ENCODE measurements around the gene RHOBTB1. TPM values are rescaled to one million over a fixed set of nuclear protein-coding genes. Genes with fewer than 3 reads are reported as not detected.

RHOBTB1 gene
- total and polyA plus RNA-seq, 2 experiments from 2014 or later = 4.6 to 13.2 TPM

GRCh38 chr10:60828489-60828852, 115.5 kb downstream of the RHOBTB1 start (continued):
- TF ChIP-seq, protein P1, sequence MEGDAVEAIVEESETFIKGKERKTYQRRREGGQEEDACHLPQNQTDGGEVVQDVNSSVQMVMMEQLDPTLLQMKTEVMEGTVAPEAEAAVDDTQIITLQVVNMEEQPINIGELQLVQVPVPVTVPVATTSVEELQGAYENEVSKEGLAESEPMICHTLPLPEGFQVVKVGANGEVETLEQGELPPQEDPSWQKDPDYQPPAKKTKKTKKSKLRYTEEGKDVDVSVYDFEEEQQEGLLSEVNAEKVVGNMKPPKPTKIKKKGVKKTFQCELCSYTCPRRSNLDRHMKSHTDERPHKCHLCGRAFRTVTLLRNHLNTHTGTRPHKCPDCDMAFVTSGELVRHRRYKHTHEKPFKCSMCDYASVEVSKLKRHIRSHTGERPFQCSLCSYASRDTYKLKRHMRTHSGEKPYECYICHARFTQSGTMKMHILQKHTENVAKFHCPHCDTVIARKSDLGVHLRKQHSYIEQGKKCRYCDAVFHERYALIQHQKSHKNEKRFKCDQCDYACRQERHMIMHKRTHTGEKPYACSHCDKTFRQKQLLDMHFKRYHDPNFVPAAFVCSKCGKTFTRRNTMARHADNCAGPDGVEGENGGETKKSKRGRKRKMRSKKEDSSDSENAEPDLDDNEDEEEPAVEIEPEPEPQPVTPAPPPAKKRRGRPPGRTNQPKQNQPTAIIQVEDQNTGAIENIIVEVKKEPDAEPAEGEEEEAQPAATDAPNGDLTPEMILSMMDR (conservative IDR thresholded peaks at IDR 0.05; ENCODE audit: low read depth in 2 of 2) = no peak
- TF ChIP-seq ZNF114 (CRISPR knock-in tag; IDR thresholded peaks at IDR 0.05) = no peak

GRCh38 chr10:60827791-60828488, 116.0 kb downstream of the RHOBTB1 start:
- Histone ChIP-seq H3K4me1 (ENCODE audit: insufficient read depth) (peaks cover 6% of the 10 kb centered on the region; the same call in 1 of the 2 replicates), H3K4me3 (no peak overlapping the region), H4K20me1 (replicated peaks; ENCODE audit: insufficient read depth) (no peaks in the 10 kb centered on the region), H3K36me3 (ENCODE audit: insufficient read depth) (no peaks in the 10 kb centered on the region), H3F3A (replicated peaks; ENCODE audit: low read depth) (no peaks in the 10 kb centered on the region), H3K79me2 (replicated peaks; ENCODE audit: insufficient read depth) (no peaks in the 10 kb centered on the region), H3K27ac (ENCODE audit: low read depth) (no peak overlapping the region), H3K4me2 (0 out of 2 replicates have a peak overlapping the region, but pooled peaks have one; percentile 12), H3K27me3 (ENCODE audit: insufficient read depth) (no peaks in the 10 kb centered on the region), H2AFZ (peak overlapping the region; percentile 40), H3K9me2 (ENCODE audit: insufficient read depth) (peaks cover 4% of the 10 kb centered on the region; the same call in 1 of the 2 replicates)
- Mint-ChIP-seq H3K4me1 (peaks cover 10% of the 10 kb centered on the region), H3K27ac (peak overlapping the region; percentile 22; the same call in 1 of the 2 replicates), H3K9me3 (no peaks in the 10 kb centered on the region), H3K27me3 (ENCODE audit: insufficient read depth, low read depth, poor library complexity) (no peaks in the 10 kb centered on the region), H3K4me3 (no peak overlapping the region), H3K36me3 (ENCODE audit: low read depth) (no peaks in the 10 kb centered on the region)
- TF ChIP-seq REST (IDR thresholded peaks at IDR 0.05; ENCODE audit: unreplicated experiment) (no peak), NANOG (IDR thresholded peaks at IDR 0.05; ENCODE audit: borderline replicate concordance) (no peak), ETS1 (IDR thresholded peaks at IDR 0.05) (no peak), POLR2AphosphoS5 (IDR thresholded peaks at IDR 0.05; ENCODE audit: low read depth) (no peak), EZH2phosphoT487 (IDR thresholded peaks at IDR 0.05; ENCODE audit: unreplicated experiment) (no peak), ZNF331 (CRISPR knock-in tag; IDR thresholded peaks at IDR 0.05; ENCODE audit: low read depth) (no peak), EZH2 (IDR thresholded peaks at IDR 0.05; ENCODE audit: low read depth, unreplicated experiment) (no peak)
- TF ChIP-seq, protein P1 (conservative IDR thresholded peaks at IDR 0.05; ENCODE audit: low read depth in 2 of 2) = no peak
- peak; percentile 18 for DNase-seq (ENCODE audit: low spot score)
- ATAC-seq = no peak

All from GM23338 (cell line).